Measurements from ENCODE around the gene ATP2B2. TPM values are rescaled to one million over a fixed set of nuclear protein-coding genes. Genes with fewer than 3 reads are reported as not detected.

ATP2B2 gene
- total and polyA plus RNA-seq, 9 of the 15 experiments (the other 6 are each of a cell fraction or from before 2014, with no cell fraction given), result 0.06 TPM; not detected in 8

DNA sequence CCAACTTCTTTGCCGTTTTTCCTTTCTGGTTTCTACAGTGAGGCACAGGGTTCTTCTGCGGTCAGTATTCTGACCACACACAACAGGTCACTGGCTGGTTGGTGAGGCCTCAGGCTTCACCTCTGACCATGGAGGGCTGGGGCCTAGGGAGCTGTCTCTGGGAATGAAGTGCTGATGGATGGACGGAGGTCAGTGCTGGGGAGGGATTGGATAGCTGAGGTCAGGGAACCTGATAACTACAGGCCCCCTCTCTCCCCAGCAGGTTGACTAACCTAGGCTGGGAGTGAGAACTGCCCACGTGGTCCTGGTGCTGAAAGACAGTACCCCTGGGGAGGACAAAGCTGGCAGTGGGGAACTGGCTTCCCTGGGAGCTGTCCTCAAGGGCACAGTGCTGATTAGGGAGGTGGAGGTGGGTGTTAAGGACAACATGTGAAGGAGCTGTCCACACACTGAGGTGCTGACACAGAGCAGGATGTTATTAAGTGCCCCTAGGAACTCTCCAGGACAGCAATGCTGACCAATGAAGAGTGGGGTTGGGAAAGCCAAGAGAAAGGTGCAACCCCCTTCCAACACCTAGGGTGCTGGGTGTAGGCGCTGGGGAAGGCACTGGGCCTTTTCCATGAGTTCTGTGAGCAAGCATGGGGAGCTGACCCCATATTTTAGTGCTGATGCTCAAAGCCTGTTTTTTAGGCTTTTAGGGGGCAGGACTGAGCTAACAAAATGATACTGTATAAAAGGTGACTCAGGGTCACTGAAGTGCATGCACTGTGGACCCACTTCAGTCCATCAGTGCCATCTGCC, 45.2 kb downstream of the ATP2B2 start (continued):
- TF ChIP-seq, protein P1, sequence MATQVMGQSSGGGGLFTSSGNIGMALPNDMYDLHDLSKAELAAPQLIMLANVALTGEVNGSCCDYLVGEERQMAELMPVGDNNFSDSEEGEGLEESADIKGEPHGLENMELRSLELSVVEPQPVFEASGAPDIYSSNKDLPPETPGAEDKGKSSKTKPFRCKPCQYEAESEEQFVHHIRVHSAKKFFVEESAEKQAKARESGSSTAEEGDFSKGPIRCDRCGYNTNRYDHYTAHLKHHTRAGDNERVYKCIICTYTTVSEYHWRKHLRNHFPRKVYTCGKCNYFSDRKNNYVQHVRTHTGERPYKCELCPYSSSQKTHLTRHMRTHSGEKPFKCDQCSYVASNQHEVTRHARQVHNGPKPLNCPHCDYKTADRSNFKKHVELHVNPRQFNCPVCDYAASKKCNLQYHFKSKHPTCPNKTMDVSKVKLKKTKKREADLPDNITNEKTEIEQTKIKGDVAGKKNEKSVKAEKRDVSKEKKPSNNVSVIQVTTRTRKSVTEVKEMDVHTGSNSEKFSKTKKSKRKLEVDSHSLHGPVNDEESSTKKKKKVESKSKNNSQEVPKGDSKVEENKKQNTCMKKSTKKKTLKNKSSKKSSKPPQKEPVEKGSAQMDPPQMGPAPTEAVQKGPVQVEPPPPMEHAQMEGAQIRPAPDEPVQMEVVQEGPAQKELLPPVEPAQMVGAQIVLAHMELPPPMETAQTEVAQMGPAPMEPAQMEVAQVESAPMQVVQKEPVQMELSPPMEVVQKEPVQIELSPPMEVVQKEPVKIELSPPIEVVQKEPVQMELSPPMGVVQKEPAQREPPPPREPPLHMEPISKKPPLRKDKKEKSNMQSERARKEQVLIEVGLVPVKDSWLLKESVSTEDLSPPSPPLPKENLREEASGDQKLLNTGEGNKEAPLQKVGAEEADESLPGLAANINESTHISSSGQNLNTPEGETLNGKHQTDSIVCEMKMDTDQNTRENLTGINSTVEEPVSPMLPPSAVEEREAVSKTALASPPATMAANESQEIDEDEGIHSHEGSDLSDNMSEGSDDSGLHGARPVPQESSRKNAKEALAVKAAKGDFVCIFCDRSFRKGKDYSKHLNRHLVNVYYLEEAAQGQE (IDR thresholded peaks at IDR 0.05; ENCODE audit: borderline replicate concordance), result peak; percentile 100
- TF ChIP-seq, protein P1 (CRISPR knock-in tag; IDR thresholded peaks at IDR 0.05; ENCODE audit: low read depth), result peak; percentile 99
- TF ChIP-seq PTRF (tag; IDR thresholded peaks at IDR 0.05) (0 out of 2 replicates have a peak, but pooled peaks have one; percentile 19), PHB (CRISPR knock-in tag; IDR thresholded peaks at IDR 0.05) (no peak), EP400 (IDR thresholded peaks at IDR 0.05) (no peak), SUPT5H (IDR thresholded peaks at IDR 0.05) (no peak), CHD1 (IDR thresholded peaks at IDR 0.05; ENCODE audit: low read length) (no peak), BDP1 (IDR thresholded peaks at IDR 0.05; ENCODE audit: insufficient read depth, insufficient read length) (no peak), KDM5B (IDR thresholded peaks at IDR 0.05; ENCODE audit: insufficient replicate concordance, low read depth, low read length) (no peak), ESRRB (CRISPR knock-in tag; IDR thresholded peaks at IDR 0.05; ENCODE audit: borderline replicate concordance) (no peak), NFATC3 (IDR thresholded peaks at IDR 0.05) (no peak), ZBTB17 (CRISPR knock-in tag; IDR thresholded peaks at IDR 0.05) (peak; percentile 50; the same call in 1 of the 2 replicates), MAFG (tag; conservative IDR thresholded peaks at IDR 0.05) (no peak), BRD9 (IDR thresholded peaks at IDR 0.05; ENCODE audit: low read depth, partially characterized antibody) (no peak), IRF2 (CRISPR knock-in tag; IDR thresholded peaks at IDR 0.05) (peak; percentile 97)
- TF ChIP-seq, protein P2, sequence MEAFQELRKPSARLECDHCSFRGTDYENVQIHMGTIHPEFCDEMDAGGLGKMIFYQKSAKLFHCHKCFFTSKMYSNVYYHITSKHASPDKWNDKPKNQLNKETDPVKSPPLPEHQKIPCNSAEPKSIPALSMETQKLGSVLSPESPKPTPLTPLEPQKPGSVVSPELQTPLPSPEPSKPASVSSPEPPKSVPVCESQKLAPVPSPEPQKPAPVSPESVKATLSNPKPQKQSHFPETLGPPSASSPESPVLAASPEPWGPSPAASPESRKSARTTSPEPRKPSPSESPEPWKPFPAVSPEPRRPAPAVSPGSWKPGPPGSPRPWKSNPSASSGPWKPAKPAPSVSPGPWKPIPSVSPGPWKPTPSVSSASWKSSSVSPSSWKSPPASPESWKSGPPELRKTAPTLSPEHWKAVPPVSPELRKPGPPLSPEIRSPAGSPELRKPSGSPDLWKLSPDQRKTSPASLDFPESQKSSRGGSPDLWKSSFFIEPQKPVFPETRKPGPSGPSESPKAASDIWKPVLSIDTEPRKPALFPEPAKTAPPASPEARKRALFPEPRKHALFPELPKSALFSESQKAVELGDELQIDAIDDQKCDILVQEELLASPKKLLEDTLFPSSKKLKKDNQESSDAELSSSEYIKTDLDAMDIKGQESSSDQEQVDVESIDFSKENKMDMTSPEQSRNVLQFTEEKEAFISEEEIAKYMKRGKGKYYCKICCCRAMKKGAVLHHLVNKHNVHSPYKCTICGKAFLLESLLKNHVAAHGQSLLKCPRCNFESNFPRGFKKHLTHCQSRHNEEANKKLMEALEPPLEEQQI (IDR thresholded peaks at IDR 0.05), result peak; percentile 96
- TF ChIP-seq, protein P3, sequence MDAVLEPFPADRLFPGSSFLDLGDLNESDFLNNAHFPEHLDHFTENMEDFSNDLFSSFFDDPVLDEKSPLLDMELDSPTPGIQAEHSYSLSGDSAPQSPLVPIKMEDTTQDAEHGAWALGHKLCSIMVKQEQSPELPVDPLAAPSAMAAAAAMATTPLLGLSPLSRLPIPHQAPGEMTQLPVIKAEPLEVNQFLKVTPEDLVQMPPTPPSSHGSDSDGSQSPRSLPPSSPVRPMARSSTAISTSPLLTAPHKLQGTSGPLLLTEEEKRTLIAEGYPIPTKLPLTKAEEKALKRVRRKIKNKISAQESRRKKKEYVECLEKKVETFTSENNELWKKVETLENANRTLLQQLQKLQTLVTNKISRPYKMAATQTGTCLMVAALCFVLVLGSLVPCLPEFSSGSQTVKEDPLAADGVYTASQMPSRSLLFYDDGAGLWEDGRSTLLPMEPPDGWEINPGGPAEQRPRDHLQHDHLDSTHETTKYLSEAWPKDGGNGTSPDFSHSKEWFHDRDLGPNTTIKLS (IDR thresholded peaks at IDR 0.05; ENCODE audit: borderline replicate concordance, low read depth), result no peak
